Skeletal muscle cell (primary cell): Measurements from ENCODE around the gene SHROOM4.

Experiments
- DNase-seq: peaks from one replicate; pipeline ENCODE4 v3.0.0-alpha.2; 2010; ENCODE audit warnings: low read depth
- H3K4me3 ChIP-seq: 2 replicates; pipeline ENCODE4 v1.5.1; 2011; ENCODE audit warnings: low read depth, mild to moderate bottlenecking, control low read depth, low read length, moderate library complexity

The SHROOM4 gene, protein sequence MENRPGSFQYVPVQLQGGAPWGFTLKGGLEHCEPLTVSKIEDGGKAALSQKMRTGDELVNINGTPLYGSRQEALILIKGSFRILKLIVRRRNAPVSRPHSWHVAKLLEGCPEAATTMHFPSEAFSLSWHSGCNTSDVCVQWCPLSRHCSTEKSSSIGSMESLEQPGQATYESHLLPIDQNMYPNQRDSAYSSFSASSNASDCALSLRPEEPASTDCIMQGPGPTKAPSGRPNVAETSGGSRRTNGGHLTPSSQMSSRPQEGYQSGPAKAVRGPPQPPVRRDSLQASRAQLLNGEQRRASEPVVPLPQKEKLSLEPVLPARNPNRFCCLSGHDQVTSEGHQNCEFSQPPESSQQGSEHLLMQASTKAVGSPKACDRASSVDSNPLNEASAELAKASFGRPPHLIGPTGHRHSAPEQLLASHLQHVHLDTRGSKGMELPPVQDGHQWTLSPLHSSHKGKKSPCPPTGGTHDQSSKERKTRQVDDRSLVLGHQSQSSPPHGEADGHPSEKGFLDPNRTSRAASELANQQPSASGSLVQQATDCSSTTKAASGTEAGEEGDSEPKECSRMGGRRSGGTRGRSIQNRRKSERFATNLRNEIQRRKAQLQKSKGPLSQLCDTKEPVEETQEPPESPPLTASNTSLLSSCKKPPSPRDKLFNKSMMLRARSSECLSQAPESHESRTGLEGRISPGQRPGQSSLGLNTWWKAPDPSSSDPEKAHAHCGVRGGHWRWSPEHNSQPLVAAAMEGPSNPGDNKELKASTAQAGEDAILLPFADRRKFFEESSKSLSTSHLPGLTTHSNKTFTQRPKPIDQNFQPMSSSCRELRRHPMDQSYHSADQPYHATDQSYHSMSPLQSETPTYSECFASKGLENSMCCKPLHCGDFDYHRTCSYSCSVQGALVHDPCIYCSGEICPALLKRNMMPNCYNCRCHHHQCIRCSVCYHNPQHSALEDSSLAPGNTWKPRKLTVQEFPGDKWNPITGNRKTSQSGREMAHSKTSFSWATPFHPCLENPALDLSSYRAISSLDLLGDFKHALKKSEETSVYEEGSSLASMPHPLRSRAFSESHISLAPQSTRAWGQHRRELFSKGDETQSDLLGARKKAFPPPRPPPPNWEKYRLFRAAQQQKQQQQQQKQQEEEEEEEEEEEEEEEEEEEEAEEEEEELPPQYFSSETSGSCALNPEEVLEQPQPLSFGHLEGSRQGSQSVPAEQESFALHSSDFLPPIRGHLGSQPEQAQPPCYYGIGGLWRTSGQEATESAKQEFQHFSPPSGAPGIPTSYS (N-terminal part only)

DNA sequence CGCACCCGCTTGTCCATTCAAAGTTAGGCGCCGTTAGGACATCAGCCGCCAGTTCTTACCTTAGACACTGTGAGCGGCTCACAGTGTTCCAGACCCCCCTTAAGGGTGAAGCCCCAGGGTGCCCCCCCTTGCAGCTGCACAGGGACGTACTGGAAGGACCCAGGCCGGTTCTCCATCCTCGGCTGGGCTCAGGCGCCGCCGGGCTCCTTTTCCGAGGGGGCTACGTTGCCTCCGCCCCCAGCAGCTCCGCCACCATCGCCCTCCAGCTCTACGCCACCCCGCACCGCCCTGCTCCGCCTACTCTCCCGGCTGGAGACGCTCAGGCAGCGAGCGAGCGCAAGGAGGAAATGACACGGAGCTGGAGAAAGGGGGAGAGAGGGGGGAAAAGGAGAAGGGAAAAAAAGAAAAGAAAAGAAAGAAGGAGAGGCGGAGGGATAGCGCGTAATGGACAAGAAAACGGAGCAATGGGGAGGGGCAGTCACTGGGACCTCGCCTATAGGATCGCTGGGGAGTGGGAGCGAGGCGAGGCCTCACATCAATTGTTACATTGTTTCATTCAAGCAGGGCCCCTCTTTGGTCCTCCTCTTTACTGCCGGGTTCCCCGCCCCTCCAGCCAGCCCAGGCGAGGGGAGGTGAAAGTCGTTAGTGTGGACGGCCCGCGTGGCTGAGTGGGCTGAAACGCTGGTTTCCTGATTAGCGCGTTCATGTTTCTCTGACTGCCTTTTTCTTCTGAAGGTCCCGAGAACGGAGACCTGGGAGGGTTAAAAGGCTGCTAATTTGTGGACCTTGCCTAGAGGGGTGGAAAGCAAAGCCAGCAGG is at the start of gene SHROOM4:
TSS of gene SHROOM4 (minus strand) at position 352 of the 819 bp plus-strand sequence. CDS start at position 176, 176 bp downstream.
- H3K4me3 ChIP-seq: peak within 1 kb of the TSS; percentile 61

DNA sequence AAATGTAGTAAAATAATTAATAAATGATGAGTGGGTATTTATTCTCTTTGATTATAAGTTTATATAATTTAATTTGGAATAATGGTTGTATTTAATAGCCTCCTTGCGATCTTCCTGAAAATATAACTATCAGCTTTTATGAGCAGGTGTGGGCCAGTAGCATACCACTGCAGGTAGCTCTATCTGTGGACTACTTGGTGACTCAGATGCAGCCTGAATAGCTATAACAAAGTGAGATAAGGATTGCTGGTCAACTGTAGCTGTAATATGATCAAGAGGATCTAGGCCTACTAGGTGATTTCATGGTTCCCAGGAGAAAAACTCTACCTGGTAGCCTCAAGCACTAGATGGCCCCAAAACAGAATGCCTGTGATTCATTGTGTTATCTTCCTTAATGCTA is 49.5 kb upstream of the SHROOM4 start:
- no peak overlapping the region for H3K4me3 ChIP-seq
- DNase-seq: no peak

More for the DNA sequence above, at the start of gene SHROOM4:
- DNase-seq: peak; percentile 25

DNA sequence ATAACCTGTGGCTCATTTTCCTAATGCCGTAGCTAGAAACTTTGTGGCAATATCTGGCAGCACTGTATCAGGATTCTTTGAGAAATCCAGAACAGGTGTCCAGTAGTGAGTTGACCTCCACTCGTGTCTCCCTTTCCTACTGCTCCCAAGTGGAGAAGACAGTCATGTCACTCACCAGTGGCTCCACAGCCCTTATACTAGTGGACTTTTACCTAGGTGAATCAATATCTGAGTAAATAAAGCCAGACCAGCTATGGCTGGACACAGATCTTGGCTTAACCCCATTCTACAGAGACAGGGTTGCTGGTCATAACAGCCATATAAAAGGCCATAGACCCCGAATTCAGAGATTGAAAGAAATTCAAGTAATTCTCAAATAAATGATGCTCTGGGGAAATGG is 46.5 kb upstream of the SHROOM4 start:
- no peak for DNase-seq
- no peak overlapping the region for H3K4me3 ChIP-seq

DNA sequence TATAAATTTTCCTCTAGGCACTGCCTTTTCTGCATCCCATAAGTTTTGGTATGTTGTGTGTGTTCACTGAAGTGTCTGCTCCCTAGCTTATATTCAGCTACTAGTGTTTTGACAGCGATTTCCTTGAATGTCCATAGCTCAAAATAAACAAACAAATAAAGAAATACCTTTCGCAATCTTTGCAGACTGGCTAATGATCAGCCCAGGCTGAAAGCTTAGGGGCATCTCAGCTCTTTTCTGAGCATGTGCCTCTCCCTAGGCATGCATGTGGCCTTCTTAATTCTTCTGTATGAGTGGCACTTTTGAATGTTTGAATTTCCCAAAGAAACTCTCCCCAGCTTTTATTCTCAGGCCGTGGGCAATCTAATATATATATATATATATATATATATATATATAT is 44.6 kb upstream of the SHROOM4 start:
- no peak for DNase-seq
- no peak overlapping the region for H3K4me3 ChIP-seq

DNA sequence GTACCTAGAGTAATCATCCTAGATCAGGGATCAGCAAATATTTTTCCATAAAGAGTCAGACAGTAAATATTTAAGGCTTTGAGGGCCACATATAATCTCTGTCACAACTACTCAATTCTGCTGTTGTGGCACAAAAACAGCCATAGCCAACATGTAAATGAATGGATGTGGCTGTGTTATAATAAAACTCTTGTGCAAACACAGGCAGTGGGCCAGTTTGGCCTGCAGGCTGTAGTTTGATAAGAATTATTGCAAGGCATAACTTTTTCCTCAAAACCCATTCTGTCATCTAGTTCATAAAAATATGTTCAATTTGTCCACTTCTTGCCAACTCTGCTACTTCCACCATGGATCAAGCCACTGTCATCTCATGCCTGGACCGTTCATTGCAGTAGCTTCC is 39.4 kb upstream of the SHROOM4 start:
- DNase-seq: no peak

DNA sequence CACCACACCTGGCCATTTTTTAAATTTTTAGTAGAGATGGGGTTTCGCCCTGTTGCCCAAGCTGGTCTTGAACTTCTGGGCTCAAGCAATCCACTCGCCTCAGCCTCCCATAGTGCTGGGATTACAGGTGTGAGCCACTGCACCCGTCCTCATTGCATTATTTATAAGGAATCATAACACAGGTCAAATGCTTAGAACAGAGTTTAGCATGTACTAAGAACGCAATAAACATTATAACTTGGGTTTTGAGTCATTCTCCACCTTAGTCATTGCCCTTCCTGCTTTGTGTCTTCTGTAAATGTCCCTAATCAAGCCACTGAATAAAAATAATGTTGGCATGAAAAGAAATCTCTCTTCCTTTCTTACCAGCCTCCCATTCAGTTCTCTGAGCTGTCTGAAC is 38.5 kb upstream of the SHROOM4 start:
- no peak overlapping the region for H3K4me3 ChIP-seq
- DNase-seq: no peak

More for the DNA sequence above, 39.4 kb upstream of the SHROOM4 start:
- H3K4me3 ChIP-seq: no peak overlapping the region

DNA sequence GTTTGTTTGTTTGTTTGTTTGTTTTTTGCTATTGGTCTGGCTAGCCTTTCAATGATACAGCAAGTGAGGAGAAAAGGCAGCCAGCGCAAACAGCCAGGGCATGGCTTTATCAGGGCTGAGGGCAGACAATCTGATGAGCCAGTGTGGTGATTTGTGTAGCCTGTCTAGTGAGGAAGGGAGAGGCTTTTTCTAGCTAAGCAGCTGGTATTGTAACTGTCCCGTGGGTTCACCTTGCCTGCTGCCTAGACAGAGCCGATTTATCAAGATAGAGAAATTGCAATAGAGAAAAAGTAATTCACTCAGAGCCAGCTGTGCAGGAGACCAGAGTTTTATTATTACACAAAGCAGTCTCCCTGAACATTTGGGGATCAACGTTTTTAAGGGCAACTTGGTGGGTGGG is 28.2 kb upstream of the SHROOM4 start:
- no peak overlapping the region for H3K4me3 ChIP-seq
- DNase-seq: no peak

DNA sequence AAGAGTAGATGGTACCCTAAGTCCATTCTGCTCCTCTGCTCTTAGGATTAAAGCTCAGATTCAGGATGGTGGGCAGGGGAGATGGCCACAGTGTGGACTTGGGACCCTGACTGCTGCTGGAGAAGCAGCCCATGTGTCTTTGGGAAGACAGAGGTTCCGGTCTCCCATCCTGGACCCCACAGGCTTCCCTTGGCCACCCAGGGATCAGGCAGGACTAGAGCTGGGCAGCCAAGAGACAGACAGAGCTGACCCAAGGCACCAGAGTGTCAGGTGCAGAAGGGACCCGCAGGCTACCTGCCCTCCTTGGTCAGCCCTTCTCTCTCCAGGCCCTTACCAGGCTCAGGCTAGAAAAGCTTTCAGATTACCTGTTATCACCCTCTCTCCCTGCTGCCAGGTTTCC is 25.7 kb upstream of the SHROOM4 start:
- DNase-seq: no peak
- no peak overlapping the region for H3K4me3 ChIP-seq

DNA sequence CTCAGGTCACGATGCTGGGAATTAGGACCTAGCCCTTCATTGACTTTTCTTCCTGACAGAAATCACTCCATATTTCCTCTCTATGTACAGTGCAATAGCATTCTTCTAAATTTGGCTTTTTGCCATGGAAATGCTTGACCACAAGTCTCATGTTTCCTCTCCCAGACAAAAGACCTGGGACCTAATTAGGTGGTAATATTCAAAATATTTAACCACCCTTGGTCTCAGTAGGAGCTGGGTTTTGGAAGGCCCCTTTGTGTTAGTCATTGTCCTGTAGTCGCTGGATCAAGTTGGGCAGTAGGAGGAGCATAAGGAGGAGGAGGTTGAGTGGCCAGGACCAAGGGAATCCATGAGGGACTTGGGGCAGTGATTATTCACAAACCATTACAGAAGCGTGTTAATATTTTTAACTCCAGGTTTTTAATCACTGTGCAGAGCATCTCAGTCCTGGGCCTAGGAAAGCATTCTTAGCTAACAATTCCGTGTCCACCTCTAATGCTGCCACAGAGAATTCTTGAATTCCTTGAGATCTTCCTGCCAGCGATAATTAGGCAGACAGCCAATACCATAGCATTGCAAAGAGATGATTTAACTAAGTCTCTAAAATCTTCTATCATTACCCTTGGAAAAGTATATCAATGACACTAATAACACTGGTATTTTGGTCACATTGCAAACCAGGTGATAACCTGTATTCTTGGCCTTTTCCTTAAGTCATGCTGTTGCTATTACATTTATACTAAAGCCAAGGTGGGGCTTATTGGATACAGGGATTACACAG is 25.0 kb upstream of the SHROOM4 start:
- no peak for DNase-seq
- H3K4me3 ChIP-seq: no peak overlapping the region

DNA sequence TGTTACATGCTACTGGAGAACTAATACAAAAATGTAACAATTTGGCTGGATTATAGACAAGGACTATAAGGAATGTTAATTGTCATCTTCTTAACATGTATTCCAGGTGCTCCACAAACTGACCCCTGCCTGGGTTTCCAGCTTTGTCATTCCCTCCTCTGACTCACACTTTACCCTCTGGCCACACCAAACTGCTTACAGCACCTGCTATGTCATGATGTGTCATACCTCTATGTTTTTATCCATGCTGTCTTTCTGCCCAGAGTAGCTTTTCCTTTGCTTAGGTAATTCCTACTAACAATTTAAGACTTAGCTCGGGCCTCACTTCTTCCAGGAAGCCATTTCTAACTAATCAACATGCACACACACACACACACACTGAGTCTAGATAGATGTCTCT is 14.0 kb upstream of the SHROOM4 start:
- H3K4me3 ChIP-seq: no peak overlapping the region
- DNase-seq: no peak

DNA sequence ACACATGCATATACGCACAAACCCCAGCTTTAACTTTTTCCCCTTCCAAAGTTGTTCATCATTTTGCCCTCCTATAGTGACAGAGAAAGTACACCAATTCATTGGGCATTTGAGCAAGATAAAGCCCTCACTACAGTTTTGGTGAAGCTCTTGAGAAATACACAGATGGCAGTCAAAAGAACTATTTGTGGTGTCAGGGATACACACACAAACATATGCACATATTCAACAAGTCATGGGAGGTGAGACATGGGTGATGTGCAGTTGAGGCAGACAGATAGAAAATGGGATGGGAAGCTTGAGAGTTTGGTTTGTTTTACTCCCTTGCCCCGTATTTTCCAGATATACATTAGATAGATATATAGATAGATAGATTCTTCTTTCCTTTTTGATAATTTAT is 11.8 kb upstream of the SHROOM4 start:
- no peak for DNase-seq
- H3K4me3 ChIP-seq: no peak overlapping the region

DNA sequence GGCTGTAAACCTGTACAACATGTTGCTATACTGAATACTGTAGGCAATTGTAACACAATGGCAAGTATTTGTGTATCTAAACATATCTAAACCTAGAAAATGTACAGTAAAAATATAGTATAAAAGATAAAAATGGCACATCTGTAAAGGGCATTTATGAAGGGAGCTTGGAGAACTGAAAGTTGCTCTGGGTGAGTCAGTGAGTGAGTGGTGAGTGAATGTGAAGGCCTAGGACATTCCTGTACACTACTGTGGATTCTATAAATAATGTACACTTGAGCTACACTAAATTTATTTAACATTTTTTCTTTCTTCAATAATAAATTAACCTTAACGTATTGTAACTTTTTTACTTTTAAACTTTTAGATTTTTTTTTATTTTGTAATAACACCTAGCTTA is 5.0 kb upstream of the SHROOM4 start:
- no peak overlapping the region for H3K4me3 ChIP-seq
- no peak for DNase-seq

DNA sequence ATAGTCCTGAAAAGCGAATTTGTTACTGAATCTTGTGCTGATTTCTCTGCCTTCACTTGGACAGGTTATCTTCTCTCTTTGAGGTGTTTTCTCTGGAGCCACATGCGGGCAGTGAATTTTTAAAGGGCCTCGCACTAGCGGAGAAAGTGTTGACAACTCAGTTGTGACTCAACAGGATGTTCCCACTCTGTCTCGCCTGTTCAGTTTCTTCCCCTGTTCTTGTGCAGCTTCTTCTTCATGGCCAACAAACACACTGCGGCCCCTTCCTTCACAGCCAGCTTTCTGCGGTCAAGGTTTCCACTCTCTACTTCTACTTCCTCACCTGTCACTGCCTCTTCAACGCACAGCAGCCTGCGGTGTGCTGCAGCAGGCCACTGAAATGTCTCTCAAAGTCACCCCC is 1.1 kb upstream of the SHROOM4 start:
- H3K4me3 ChIP-seq: no peak overlapping the region
- DNase-seq: peak; percentile 25

DNA sequence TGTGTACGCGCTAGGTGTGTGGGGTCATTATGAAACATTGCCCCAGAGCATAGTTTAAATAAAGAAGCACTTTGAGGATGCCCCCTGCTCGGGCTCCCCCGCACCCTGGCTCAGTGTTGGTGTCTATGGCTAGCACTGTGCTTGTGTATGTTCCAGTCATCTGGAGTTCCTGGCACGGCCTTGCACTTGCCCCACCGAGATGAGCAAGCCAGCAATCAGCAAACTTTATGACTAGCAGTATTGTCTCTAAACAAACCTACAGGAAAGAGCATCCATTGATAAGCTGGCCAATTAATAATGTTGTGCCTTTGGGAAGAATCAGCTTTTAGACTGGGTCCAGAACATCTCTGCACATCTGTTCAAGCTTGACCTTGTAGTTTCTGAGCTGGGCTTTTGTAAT is 707 bp upstream of the SHROOM4 start:
- H3K4me3 ChIP-seq: peak overlapping the region; percentile 61
- no peak for DNase-seq

DNA sequence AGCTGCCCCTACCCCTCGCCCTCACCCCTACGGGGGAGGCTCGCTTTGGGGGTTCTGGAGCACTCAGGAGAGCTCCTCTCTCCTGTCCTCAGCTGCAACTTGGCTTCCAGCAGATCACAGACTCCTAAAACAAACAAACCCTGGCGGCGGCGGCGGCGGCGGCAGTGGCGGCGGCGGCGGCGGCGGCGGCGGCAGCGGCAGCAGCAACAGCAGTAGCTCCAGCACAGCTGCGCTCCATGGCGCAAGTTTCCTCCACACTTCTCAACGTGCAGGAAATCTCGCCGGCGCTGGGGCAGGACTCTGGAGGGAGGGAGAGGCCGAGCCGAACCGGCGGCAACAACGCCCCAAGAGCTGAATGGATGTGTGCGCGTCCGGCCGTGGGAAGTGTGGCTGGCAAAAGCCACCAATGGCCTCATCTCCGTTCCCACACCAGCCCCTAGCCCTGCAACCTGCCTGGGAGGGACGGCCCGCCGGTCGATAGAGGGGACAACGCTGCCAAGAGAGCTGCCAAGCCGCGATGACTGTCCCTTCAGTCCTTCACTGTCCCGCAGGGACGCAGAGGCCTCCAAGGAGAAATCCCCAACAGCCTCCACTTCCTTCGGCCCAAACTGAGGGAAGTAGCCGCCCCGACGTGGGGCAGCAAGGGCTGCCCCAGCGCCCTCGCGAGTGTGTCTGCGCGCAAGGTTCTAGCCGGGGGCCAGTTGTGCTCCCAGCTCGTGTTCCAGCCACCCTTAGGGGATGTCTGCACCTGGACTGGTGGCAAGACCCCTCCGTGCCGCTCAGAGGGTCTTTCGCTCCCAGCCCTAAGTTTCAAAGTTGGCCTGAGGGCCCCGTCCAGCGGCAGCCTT is 775 bp downstream of the SHROOM4 start:
- H3K4me3 ChIP-seq: peak overlapping the region; percentile 61
- DNase-seq: no peak

DNA sequence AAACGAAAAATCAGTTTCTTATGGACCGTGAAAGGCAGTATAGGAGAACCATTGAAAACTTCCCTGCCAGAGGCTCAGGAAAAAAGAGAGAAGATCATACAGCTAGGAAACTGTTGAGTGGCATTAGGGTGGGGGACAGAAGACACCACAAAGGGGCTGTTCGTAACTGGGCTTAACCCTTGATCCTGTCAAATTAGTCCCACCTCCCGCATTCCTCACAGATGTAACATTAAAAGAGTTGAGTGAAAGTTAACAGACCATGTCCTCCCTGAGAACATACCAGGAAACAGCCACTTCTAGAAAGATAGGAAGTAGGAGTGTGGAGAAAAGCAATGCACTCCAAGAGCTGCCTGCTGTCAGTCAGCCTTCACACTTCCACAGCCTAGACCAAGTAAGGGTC is 8.7 kb downstream of the SHROOM4 start:
- no peak overlapping the region for H3K4me3 ChIP-seq
- DNase-seq: no peak

DNA sequence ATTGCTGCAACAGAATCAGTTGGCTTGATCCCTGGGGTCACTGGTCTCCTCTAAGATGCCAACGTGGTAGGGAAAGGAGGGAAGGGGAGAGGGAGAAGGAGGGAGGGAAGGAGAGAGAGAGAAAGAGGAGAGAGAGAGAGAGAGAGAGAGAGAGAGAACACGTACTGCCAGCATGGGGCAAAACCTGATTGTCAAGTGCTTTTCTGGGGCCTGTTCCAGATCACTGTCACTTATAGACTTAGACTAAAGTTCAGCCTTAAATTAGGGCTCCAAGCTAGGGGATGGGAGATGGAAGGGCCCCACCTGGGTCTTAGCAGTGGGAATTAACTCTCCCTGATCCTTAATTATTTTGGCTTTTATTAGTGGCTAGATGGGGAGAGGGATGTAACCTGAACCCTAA is 12.9 kb downstream of the SHROOM4 start:
- DNase-seq: no peak
- H3K4me3 ChIP-seq: no peak overlapping the region
